ENCODE results near the gene PABPN1.

The PABPN1 gene

DNA sequence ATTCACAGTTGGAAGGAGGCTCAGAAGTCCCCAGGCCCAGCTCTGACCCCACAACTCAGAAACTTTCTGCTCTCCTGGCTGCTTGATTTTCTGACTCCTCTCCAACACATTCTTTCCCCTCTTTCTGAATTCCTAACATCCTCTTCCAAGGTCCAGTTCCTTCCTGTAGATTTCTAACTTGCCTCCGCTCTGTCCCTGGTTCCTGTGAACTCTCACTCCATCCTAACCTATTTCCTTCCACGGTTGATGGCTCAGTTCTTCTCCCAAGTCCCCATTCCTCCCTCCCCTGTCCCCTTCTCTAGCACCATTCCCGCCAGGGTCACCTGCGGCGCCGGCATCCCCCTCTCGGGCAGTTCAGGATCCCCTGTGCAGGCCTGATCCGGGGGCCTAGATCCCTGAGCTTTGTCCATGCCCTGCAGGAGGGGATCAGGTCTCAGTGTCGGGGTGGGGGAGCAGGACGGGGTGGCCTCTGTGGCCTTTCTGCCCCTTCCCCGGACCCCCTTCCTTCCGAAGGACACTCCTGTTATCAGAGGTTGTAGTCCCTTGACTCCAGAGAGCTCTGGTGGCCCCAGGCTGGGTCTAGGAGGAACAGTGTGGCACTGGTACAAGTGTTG, 37.4 kb downstream of the PABPN1 start:
- DNase-seq, result no peak

DNA sequence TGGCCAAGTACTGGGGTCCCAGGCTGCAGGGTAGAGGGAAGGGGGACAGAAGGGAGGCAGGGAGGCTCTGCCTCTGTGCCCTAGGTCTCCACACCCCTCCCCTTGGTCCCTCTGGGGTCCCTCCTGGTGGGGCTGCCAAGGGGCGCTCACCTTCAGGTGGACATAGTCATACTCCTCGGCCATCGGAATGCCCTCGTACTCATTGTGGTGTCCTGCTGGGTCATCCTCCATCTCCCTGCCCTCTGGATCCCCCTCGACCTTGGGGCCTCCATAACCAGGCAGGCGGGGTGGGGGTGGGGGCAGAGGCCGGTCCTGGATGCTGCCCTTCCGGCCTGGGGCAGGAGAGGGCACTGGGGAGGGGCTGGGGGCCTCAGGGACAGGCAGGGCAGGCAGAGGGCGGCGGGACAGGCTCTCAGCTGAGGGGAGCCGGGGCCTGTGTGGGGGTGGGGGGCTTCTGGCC, 37.9 kb downstream of the PABPN1 start:
- DNase-seq, result no peak

DNA sequence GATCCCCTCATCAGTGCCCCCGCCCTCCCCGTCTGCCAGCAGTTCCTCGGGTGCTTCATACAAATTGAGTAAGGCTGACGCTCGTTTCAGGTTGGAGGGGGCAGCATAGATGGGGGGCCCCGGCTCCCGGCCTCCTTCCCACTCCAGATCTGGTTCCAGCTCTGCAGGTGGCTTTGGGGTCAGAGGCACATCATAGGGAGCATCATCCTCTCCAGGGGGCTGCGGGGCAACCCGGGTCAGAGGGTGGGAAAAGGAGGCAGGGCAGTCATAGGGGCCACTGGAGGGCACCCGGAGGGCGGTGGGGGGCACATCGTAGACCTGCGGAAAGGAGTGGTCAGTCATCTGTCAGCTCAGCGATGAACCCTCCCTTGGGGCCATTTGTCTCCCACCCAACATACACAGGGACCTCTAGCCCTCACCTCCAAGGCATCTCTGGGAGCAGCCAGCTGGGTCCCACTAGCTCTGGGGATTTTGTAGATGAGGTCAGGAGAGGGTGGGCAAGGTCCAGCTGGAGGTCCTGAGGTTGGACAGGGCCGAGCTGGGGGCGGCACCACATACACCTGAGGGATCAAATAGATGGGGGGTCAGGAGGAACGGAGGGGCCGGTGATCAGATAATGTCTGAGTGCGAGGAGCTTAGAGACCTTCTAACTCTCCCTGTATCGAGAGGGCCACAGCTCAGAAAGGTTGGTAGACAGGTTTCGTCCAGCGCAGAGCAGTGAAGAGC, 38.6 kb downstream of the PABPN1 start:
- DNase-seq, result no peak

DNA sequence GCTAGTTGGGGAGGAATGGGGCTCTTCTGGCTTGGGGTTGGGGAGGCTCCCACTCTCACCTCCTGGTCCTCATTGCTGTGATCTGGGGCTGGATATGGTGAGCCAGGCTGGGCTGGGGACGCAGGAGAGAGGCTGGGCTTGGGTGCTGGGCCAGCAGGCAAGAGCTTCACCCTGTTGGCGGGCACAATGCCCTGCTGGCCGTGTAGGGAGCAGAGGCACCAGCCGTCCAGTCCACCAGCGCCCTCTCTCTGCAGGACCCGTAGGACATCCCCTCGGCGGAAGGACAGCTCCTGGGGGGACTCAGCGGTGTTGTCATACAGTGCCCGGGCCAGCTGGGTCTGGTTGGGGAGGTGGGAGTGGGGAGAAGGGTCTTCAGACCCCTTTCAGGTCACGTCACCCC, 39.2 kb downstream of the PABPN1 start:
- DNase-seq, result no peak

DNA sequence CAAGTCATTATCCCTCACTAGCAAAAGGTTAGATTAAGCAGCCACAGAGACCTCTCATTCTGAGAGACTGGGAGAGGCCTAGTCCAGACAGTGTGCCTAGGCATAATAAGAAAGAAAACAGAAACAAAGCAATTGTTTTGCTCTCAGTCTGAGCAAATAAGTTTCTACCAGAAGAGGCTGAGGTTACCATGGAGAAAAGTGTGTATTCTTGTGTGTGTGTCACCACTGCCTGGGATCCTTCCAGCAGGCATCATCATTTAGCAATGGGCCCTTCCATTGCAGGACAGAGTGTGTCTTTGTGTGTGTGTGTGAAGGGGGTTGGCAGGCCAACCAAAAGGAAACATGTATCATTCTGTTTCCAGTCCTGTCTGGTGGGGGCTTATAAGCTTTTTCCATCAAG, 40.1 kb downstream of the PABPN1 start:
- DNase-seq, result no peak

GRCh38 chr14:23361763-23362162, 40.5 kb downstream of the PABPN1 start:
- DNase-seq, result no peak

DNA sequence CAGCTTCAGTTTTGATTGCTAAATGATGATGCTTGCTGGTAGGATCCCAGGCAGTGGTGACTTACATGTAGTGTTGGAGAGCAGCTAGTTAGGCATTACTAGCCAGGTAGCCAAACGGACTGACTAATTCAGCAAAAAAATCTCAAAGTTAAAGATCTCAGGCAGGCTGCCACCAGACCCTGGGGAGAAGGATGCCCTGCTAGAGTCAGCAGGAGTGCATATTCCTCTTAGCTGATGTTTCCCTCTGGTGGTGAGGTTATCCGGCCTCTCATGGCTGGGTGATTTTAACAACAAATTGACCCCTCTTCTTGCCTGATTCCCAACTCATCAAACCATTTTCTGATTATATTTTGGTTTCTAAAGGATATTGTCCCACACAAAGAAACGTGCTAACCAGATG, 40.9 kb downstream of the PABPN1 start:
- no peak for DNase-seq

DNA sequence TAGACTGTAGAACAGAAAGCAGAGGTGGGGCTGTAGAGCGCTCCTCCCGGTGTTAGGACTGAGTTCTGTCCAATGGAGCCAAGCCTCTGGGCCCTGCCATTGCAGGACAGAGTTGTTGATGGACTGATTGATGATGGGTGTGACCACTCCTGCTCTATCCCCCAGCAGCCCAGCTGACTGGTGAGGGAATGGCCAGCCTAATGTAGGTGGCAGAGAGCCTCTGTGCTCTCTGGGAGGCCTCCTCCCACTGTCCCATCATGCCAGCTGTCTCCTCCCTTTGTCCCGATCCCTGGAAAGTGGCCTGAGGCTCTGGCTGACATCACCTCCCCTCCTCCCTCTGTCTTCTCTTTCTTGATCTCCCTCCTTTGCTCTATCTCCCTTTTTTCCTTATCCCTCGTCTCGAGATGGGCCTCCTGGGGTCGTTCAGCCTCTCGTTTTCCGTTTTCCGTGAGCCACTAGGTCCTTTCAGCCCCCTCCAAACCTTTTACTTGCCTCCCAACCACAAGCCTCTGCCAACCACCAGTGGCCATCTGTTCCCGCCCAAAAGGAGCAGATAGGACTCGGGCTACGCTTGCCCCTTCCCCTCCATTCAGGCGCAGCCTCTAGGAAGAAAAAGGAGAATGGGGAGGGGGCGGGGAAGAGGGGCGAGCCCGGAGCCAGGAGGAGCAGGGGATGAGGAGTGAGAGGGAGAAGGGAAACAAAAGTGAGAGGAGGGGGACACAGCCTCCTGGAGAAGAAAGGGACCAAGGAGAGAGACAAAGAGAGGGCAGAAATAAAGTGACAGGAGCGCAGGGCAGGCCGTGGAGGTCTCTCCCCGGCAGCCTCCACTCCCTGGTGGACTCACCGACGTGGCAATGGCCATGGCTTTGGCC, 43.1 kb downstream of the PABPN1 start:
- DNase-seq, result no peak

DNA sequence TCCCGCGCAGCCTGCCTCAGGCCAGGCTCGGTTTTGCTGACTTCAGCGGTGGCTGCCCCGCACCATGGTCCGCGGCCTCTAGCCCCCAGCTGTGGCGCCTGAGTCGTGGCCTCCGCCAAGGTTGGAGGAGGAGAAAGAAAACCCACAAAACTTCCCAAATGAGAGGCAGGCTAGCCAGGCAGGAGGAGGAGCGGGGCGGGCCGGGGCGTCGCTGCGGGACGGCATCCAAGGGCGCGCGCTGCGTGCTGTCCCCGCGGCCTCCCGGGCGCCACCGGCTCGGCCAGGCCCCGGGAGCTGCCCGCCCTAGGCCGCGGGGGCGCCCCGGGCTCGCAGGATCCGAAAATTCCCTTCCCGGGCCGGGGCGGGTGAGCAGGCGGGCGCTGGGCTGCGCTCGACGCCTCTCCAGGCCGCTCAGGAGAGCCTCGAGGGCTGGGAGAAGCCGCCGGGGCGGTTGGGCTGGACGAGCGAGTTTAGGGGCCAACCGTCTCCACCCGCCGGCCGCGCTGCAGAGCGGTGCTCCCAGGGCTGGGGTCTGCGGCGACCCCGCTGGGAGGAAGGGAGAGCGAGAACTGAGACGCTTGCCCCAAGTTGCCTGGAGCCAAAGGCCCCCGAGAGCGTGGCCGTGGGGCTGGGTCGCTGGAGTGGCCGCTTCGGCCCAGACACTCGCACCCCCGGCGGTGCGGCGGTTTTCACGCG, 43.9 kb downstream of the PABPN1 start, which contains the start of gene EFS:
Gene EFS (minus strand): TSS at position 137 of the 696 bp plus-strand sequence. CDS start 147 bp downstream, outside the sequence.
- DNase-seq, result no peak

DNA sequence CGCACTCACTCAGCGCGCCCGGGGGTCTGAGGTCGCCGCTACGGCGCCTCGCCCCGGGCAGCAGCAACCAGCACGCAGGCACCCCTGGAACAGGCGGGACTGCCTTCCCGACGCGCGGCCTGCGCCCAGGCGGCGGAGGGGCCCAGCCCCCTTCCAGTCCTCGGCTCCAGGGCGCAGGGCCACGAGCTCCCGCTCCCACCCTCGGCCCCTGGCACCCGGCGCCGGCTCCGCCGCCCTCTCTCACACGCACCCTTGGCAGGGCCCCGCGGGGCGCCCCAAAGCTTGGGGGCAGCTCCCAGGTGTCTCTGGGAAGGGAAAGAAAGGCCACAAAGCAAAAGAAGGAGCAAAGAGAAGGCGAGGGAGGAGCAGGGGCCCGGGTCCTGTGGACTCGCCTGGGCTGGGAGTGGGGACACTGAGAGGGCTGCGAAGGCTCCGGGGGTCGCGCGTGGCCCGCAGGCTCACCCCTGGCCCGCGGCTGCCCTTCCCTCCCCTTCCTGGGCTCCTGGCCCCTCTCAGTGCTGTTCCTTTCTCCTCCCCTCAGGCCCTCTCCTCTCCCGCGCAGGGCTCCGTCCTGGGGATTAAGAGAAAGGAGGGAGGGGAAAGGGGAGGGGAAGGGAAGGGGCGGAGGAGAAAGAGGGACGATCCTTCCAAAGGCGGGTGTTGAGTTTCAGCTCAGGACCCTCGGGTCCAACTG, 44.6 kb downstream of the PABPN1 start:
- DNase-seq, result no peak

DNA sequence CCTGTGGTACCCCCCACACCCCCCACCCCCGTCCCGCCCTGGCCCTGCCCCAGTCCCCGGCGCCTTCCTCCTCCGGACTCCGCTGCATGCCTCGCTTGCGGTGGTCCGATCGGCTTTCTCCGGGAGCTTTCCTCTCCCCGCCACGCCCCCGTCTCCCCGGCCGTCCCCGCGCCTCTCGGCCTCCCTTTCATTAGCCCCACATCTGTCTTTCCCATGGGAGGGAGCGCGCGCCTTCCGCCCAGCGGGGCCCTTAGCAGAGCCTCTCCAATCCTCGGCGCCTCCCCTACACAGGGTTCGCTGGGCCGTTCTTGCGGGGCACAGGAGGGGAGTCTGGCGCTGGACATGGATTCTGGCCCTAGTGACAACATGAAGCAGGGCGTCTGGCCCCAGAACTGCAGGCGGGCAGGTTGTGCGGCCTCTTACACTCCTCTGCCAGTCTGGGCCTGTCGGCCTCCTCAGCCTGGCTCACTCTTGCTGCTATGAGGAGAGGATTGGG, 45.2 kb downstream of the PABPN1 start:
- no peak for DNase-seq

GRCh38 chr14:23370221-23370620, 49.0 kb downstream of the PABPN1 start:
- DNase-seq, result no peak

DNA sequence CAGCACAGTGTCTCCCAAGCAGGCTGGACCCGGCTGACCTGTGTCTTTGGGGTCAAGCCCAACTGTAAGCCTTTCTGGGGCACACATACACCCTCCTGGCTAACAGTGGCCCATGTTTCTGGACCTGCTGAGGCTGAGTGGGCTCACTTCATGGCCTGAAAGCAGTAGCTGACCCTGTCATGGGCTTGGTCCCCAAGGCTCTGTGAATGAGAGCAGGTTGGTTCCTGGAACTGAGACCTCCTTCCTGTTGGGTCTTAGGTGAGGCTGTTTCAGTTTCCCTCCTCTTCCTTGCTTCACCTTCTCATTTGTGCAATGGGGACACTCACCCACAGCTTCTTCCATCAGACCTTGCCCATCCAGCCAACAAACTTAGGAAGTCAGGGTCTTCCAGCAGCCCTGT, 50.6 kb downstream of the PABPN1 start:
- DNase-seq, result no peak

DNA sequence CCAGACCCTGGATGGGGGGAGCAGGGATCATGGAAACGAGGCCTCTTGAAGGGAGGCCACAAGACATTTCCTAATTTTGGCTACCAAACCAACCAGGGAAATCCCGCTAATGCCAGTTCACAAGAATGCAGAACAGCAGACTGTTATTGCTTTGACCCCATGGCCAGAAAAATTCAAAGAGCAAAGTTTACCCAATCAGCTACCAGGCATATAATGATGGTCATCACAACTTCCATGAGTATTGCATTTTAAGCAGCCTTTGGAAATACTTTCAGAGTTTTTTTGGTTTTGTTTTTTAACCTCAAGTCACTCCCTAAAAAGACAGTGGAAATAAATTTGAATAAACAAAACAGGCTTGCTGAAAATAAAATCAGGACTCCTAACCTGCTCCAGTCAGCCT, 51.3 kb downstream of the PABPN1 start, which contains the start of gene IL25:
Gene IL25 (plus strand): TSS at position 301 of the 400 bp plus-strand sequence.
- no peak for DNase-seq

GRCh38 chr14:23373041-23373440, 51.8 kb downstream of the PABPN1 start:
- DNase-seq, result no peak

Measured in stimulated activated CD4-positive, alpha-beta T cell treated with anti-CD3 and anti-CD28 coated beads, Interleukin-2, amount 100 ng/mL, for 48 hours (primary cell).